Right lobe of liver (tissue), 6 donors: ENCODE measurements around the gene POP5. TPM values are rescaled to one million over a fixed set of nuclear protein-coding genes. Genes with fewer than 3 reads are reported as not detected.
"Not testable (repeated sequence)": the region's sequence is repeated elsewhere in the genome, so short reads cannot be mapped to it uniquely, and the experiment has no call there.

Experiments
- ATAC-seq, 4 donors: fragments of 200-7000 bp; cut with Tn5 transposase; one replicate each; pipeline ENCODE4 v1.9.1; 2020; ENCODE audit warnings: mild to moderate bottlenecking in 4 of 4, moderate library complexity in 4 of 4
- DNase-seq, 3 donors: peaks; one replicate each; pipeline ENCODE4 v3.0.0-alpha.2; 2020
- H3K27ac ChIP-seq, 3 donors: fragments of 200-600 bp; one replicate each; pipeline ENCODE4 v1.8.0; 2022
- H3K27me3 ChIP-seq, 2 donors: fragments of 200-600 bp; one replicate each; pipeline ENCODE4 v1.8.0; 2022
- H3K36me3 ChIP-seq, 4 donors: fragments of 200-600 bp; sonication (generic) in 1 of 4; one replicate each; pipeline versions ENCODE4 v1.5.1 to v1.8.0; 2017 to 2022; ENCODE audit warnings: control low read depth in 1 of 4
- H3K4me1 ChIP-seq, 4 donors: fragments of 200-600 bp; sonication (generic) in 1 of 4; one replicate each; pipeline versions ENCODE4 v1.5.1 to v1.8.0; 2017 to 2022; ENCODE audit warnings: control low read depth in 1 of 4
- H3K4me3 ChIP-seq, 3 donors: fragments of 200-600 bp; one replicate each; pipeline ENCODE4 v1.8.0; 2022
- H3K9me3 ChIP-seq, 4 donors: fragments of 200-600 bp; sonication (generic) in 1 of 4; one replicate each; pipeline versions ENCODE4 v1.5.1 to v1.8.0; 2017 to 2022; ENCODE audit warnings: control low read depth in 1 of 4
- CTCF ChIP-seq, 4 donors: fragments of 200-600 bp in 3 of 4; fragments of 450-650 bp in 1 of 4; IDR thresholded peaks; one replicate each; pipeline versions ENCODE4 v1.5.1 to v1.8.0; 2016 to 2022; ENCODE audit warnings: antibody characterized with exemption in 4 of 4, mild to moderate bottlenecking in 2 of 4
- POLR2A ChIP-seq: fragments of 450-650 bp; IDR thresholded peaks from one replicate; pipeline ENCODE4 v1.6.1; 2017; ENCODE audit warnings: antibody characterized with exemption, mild to moderate bottlenecking
- whole genome bisulfite sequencing: methylation state at CpG from one replicate; pipeline ENCODE4 v1.1.6; 2018; ENCODE audit warnings: low coverage, low lambda C conversion rate; ENCODE audit not compliant: insufficient coverage; ENCODE audit errors: missing lambda C conversion rate; 5-methylcytosine and 5-hydroxymethylcytosine counted together
- intact Hi-C, 2 donors: fragments of 100-400 bp; cut with DNase I; formaldehyde crosslinking; loops; one replicate each; pipeline versions ENCODE4 v1.11.2 to v1.14.1; 2022
- total RNA-seq, 6 experiments: library from RNA; depleted of rRNA in 2 of 6; stranded (reverse); fragments of >200 nt in 2 of 6; fragmentation: NEBNext Ultra II Directional in 3 of 6; extraction: Animal tissue kit (Norgen Biotek cat#: 25700) in 3 of 6; gene quantifications; one replicate each; pipeline versions ENCODE4 v1.1.0 to v1.2.4, GENCODE V29; 2016 to 2023
- donor health status: DM: no; HTN: yes; CAD: no.
- donor health status: DM: no; HTN: no; CAD: no.
- donor health status: DM: no; HTN: no; CAD: no.
- donor health status: DM: no; HTN: yes; CAD: no.
- donor health status: DM: no; HTN: yes; CAD: no.

Gene POP5
- total RNA-seq, 6 experiments from 2014 or later: 14.2 to 29.2 (median 23.0) TPM

- peak overlapping the region; percentile 83 to 96 (median 93) for H3K27ac ChIP-seq
- DNase-seq: peak; percentile 51 to 72 (median 59)
- H3K4me1 ChIP-seq: peaks cover 0 to 48% (median 21%) of the 10 kb centered on the region in 4 donors
- intact Hi-C loops: no loop called here
- no peaks in the 10 kb centered on the region for H3K36me3 ChIP-seq
- H3K27me3 ChIP-seq: no peaks in the 10 kb centered on the region
- WGBS: 2% methylated on average over 33 of the region's 52 CpGs
- TF ChIP-seq CTCF (IDR thresholded peaks at IDR 0.05): no peak
- TF ChIP-seq POLR2A: no peak
- ATAC-seq: peak; percentile 34 to 51 (median 47)
- H3K4me3 ChIP-seq: peak overlapping the region; percentile 81 to 92 (median 84)
- H3K9me3 ChIP-seq: no peaks in the 10 kb centered on the region
These were observed 46.2 kb downstream of the POP5 start for GRCh38 chr12:120534703-120535655.

GRCh38 chr12:120534203-120534702 lies 46.9 kb downstream of the POP5 start, which contains the start of gene RNF10:
RNF10 (plus strand) TSS chr12:120534356; CDS start chr12:120534812, 456 bp downstream.
- peak; percentile 81 to 84 (median 82) for DNase-seq
- WGBS: 2% methylated on average over 11 of the region's 43 CpGs
- peaks cover 0 to 44% (median 16%) of the 10 kb centered on the region in 4 donors for H3K4me1 ChIP-seq

GRCh38 chr12:120532701-120533238 lies 48.4 kb downstream of the POP5 start:
- intact Hi-C loops: no loop called here
- TF ChIP-seq CTCF (IDR thresholded peaks at IDR 0.05): no peak
- TF ChIP-seq POLR2A: no peak
- peaks cover 0 to 29% (median 11%) of the 10 kb centered on the region in 4 donors for H3K4me1 ChIP-seq
- DNase-seq (no peak), ATAC-seq (no peak)
- no peak overlapping the region for H3K27ac ChIP-seq
- H3K36me3 ChIP-seq: no peaks in the 10 kb centered on the region
- no peak overlapping the region for H3K4me3 ChIP-seq
- H3K9me3 ChIP-seq: no peaks in the 10 kb centered on the region
- no peaks in the 10 kb centered on the region for H3K27me3 ChIP-seq
- 53% methylated on average over 4 of the region's 4 CpGs for WGBS

More at GRCh38 chr12:120534203-120534702, 46.9 kb downstream of the POP5 start, which contains the start of gene RNF10:
- peak within 1 kb of the TSS; percentile 83 to 96 (median 93) for H3K27ac ChIP-seq
- no peaks in the 10 kb centered on the region for H3K9me3 ChIP-seq
- no peak for TF ChIP-seq CTCF (IDR thresholded peaks at IDR 0.05)
- TF ChIP-seq POLR2A: peak; percentile 97
- no peaks in the 10 kb centered on the region for H3K36me3 ChIP-seq
- H3K4me3 ChIP-seq: peak within 1 kb of the TSS; percentile 81 to 92 (median 84)
- no peaks in the 10 kb centered on the region for H3K27me3 ChIP-seq
- intact Hi-C loops: no loop called here
- ATAC-seq: peak; percentile 62 to 76 (median 74)

GRCh38 chr12:120530418-120530761 lies 50.8 kb downstream of the POP5 start:
- DNase-seq, ATAC-seq, H3K27me3 ChIP-seq, H3K36me3 ChIP-seq, H3K9me3 ChIP-seq, intact Hi-C loops: not testable (repeated sequence)
- Histone ChIP-seq H3K27ac (peak overlapping the region in 2 of 3 donors; percentile 94 to 99), H3K4me3 (peak overlapping the region; percentile 78 to 97 (median 82)), H3K4me1 (peaks cover 0 to 12% (median 0%) of the 10 kb centered on the region in 4 donors)
